Right ventricle myocardium inferior (tissue), 1 donor: ENCODE results near the gene KIF1B. TPM values are rescaled to one million over a fixed set of nuclear protein-coding genes. Genes with fewer than 3 reads are reported as not detected.

ENCODE experiments used
- ATAC-seq: fragments of 200-7000 bp; cut with Tn5 transposase; one replicate; pipeline ENCODE4 v1.9.1; 2020; ENCODE audit warnings: mild to moderate bottlenecking, moderate library complexity
- DNase-seq: peaks from one replicate; pipeline ENCODE4 v3.0.0; 2021; ENCODE audit errors: missing footprints
- intact Hi-C: fragments of 100-400 bp; cut with DNase I; formaldehyde crosslinking; loops from one replicate; pipeline ENCODE4 v1.11.0; 2022
- microRNA-seq: library from miRNA; unstranded; fragments of <30 nt; microRNA quantifications from one replicate; pipeline ENCODE4 v1.2.0, GENCODE V29; 2020
- total RNA-seq: library from RNA; stranded (reverse); fragmentation: NEBNext Ultra II Directional; extraction: Animal tissue kit (Norgen Biotek cat#: 25700); gene quantifications from one replicate; pipeline ENCODE4 v1.2.1, GENCODE V29; 2021
- donor health status: DM: no; HTN: yes; CAD: no; lungs with severe emphysema.

The KIF1B gene
- total RNA-seq, 1 donor from 2014 or later: 70.0 TPM

DNA sequence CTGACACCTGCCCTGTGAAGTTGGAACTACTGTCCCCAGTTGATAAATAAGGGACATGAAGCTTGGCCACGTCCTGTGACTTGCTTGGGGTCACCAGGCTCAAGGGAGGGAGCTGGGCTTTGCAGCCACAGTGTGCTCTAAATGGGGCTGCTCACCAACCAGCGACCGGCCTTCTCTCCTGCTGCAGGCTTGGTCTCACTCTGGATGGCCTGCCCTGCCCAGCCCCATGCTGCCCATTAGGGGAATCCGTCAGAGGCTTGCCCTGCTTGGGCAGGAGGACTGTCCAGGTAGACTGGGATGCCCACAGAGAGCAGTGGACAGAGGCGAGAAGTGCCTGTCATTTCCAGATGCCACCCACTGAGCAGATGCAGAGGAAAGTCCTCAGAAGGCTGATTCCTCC is 218.6 kb downstream of the KIF1B start:
- ATAC-seq (no peak), DNase-seq (no peak)
- intact Hi-C loops: loop anchor here (2.0 kb wide), 2 partner anchors 52 to 218 kb away; partner anchors contain the start of gene KIF1B

DNA sequence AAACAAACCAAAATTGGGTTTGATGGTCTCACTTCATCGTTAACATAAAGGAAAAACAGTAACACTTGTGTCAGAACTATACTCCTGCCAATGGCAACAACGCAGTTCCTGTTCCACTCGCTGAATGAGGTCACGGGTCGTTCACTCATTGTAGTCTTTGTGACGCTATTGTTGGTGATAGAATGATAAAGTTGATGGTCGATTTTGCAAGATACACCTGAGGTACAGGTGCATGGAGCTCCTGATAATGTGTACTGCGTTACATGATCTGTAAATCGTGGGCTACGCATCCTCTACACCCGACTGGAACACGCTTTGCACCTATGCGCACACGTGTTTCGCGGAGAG is 219.5 kb downstream of the KIF1B start:
- intact Hi-C loops: loop anchor here (1.0 to 2.0 kb wide), 3 partner anchors 53 to 219 kb away; partner anchors contain the start of gene KIF1B
- DNase-seq: no peak
- no peak for ATAC-seq

DNA sequence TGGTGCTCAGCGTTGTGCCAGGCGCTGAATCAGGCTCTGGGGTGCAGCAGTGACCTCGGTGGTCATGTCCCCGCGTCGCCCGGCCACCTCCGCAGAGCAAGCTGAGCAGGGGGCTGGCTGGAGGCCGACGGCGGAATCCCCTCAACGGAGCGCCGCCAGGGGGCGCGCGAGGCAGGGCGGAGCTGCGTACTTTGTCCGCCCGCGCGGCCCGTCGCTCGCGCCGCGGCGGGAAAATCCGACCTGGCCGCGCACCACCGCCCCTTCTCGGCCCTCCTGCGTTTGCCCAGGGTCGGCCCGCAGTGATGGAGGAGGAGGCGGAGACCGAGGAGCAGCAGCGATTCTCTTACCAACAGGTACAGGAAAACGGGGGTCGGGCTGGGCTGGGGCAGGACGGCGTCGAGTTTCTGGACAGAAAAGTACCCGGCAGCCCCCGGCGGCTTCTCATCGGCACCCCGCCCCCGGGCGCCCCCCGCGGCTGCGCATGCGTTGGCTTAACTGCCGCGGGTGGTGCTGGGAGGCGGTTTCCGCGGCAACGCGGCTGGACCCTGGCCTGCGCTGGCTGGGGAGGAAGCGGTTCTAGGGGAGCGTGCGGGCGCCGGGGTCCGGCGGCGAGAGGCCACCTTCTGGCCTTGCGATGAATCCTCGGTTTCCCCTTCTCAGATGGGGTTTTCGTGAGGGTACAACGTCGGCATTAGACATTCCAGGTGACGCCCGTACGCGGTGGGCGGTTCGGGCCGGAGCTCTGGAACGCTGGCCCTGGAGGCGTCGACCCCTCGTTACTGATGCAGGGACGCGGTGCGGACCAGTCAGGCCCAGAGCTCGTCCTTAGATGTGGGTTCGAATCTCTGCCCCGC is 220.1 kb downstream of the KIF1B start, which contains the start of gene CENPS:
TSS of gene CENPS (plus strand) at position 218 of the 854 bp plus-strand sequence. CDS start at position 303, 85 bp downstream.
- peak; percentile 97 for ATAC-seq
- peak; percentile 96 for DNase-seq
- intact Hi-C loops: loop anchor here (1.0 kb wide), 1 partner anchor 64 kb away; no protein-coding TSS in a partner anchor

Small RNAs within 50 kb of the gene (microRNA-seq; reads per million reads assigned to microRNA genes)
- gene MIR1273D: not detected

Other genes starting within 250 kb of the KIF1B start
- 39.3 TPM for gene RBP7, start 213.3 kb upstream of the KIF1B start, total RNA-seq
- 66.4 TPM for gene UBE4B, start 177.6 kb upstream of the KIF1B start, total RNA-seq
- 42.1 TPM for gene PGD, start 188.5 kb downstream of the KIF1B start, total RNA-seq
- gene CENPS, start 219.9 kb downstream of the KIF1B start, total RNA-seq: 7.6 TPM
- 0.32 TPM for gene CORT, start 239.5 kb downstream of the KIF1B start, total RNA-seq